Fibroblast of lung (primary cell): ENCODE measurements around the gene KLHL18. TPM values are rescaled to one million over a fixed set of nuclear protein-coding genes. Genes with fewer than 3 reads are reported as not detected.

Experiments
- DNase-seq, 2 donors: peaks; one replicate each; pipeline versions ENCODE4 v3.0.0 to v3.0.0-alpha.2; 2010; ENCODE audit warnings: low read depth in 2 of 2
- H2AFZ ChIP-seq: 2 replicates; pipeline ENCODE4 v1.5.1; 2012; ENCODE audit warnings: low read length, control low read depth, inconsistent platforms
- H3K27ac ChIP-seq: 2 replicates; pipeline ENCODE4 v1.5.1; 2011; ENCODE audit warnings: low read length, control low read depth; ENCODE audit not compliant: insufficient read depth
- H3K27me3 ChIP-seq: 2 replicates; pipeline ENCODE4 v1.5.1; 2011; ENCODE audit warnings: mild to moderate bottlenecking, low read length; ENCODE audit not compliant: control insufficient read depth, insufficient read depth
- H3K36me3 ChIP-seq: 2 replicates; pipeline ENCODE4 v1.5.1; 2011; ENCODE audit warnings: low read length; ENCODE audit not compliant: control insufficient read depth, insufficient read depth
- H3K4me1 ChIP-seq: 2 replicates; pipeline ENCODE4 v1.5.1; 2011; ENCODE audit warnings: low read length; ENCODE audit not compliant: control insufficient read depth, insufficient read depth; ENCODE audit errors: extremely low read depth
- H3K4me2 ChIP-seq: 2 replicates; pipeline ENCODE4 v1.5.1; 2011; ENCODE audit warnings: low read length, control low read depth; ENCODE audit not compliant: insufficient read depth; ENCODE audit errors: extremely low read depth
- H3K4me3 ChIP-seq, 4 experiments: fragments of 200-600 bp in 1 of 4; sonication (generic) in 1 of 4; replicated peaks in 1 of 4; 2 replicates each; pipeline ENCODE4 v1.5.1; 2011 to 2016; ENCODE audit warnings: low read length in 4 of 4, low read depth in 3 of 4, mild to moderate bottlenecking in 3 of 4, control low read depth in 2 of 4, inconsistent platforms in 1 of 4, mixed read lengths in 1 of 4; ENCODE audit not compliant: insufficient read depth in 1 of 4; ENCODE audit errors: control extremely low read depth in 1 of 4
- H3K79me2 ChIP-seq: 2 replicates; pipeline ENCODE4 v1.5.1; 2012; ENCODE audit warnings: mild to moderate bottlenecking, low read length, inconsistent platforms; ENCODE audit not compliant: control insufficient read depth, insufficient read depth
- H3K9ac ChIP-seq: 2 replicates; pipeline ENCODE4 v1.5.1; 2011; ENCODE audit warnings: mild to moderate bottlenecking, low read length, control low read depth; ENCODE audit not compliant: insufficient read depth
- H3K9me3 ChIP-seq: 2 replicates; pipeline ENCODE4 v1.5.1; 2012; ENCODE audit warnings: low read depth, low read length; ENCODE audit not compliant: control insufficient read depth, insufficient read depth
- H4K20me1 ChIP-seq: 2 replicates; pipeline ENCODE4 v1.5.1; 2011; ENCODE audit warnings: low read length; ENCODE audit not compliant: control insufficient read depth, insufficient read depth; ENCODE audit errors: extremely low read depth
- CTCF ChIP-seq, 2 donors: IDR thresholded peaks in 1 of 2; conservative IDR thresholded peaks in 1 of 2; 1 replicate in 1 of 2; 2 replicates in 1 of 2; pipeline ENCODE4 v1.5.1; 2011 to 2012; ENCODE audit warnings: low read length in 2 of 2, control low read depth in 1 of 2, inconsistent platforms in 1 of 2, low read depth in 1 of 2, mild to moderate bottlenecking in 1 of 2
- EZH2 ChIP-seq: IDR thresholded peaks from 2 replicates; pipeline ENCODE4 v1.5.1; 2012; ENCODE audit warnings: low read length, control low read depth, mild to moderate bottlenecking; ENCODE audit errors: missing control alignments
- polyA plus RNA-seq, 2 donors: library from polyadenylated mRNA; depleted of rRNA in 1 of 2; stranded (reverse) in 1 of 2; unstranded in 1 of 2; fragments of >200 nt; gene quantifications; 2 replicates each; pipeline ENCODE4 v1.2.1, GENCODE V29; 2011 to 2012; ENCODE audit warnings: missing spikeins in 1 of 2
- total RNA-seq: library from RNA; depleted of rRNA; stranded (reverse); fragments of >200 nt; gene quantifications from 2 replicates; pipeline ENCODE4 v1.2.1, GENCODE V29; 2014

Gene KLHL18
- total and polyA plus RNA-seq, 2 donors (not counting 1 experiment from before 2014, with no cell fraction given): 20.1 to 27.8 TPM

GRCh38 chr3:47340866-47341265, 58.1 kb downstream of the KLHL18 start:
- DNase-seq: no peak
- Histone ChIP-seq H3K4me2 (no peak overlapping the region), H3K27me3 (no peaks in the 10 kb centered on the region), H3K36me3 (peaks cover 19% of the 10 kb centered on the region), H3K79me2 (no peaks in the 10 kb centered on the region), H3K9ac (no peak overlapping the region), H3K4me1 (no peaks in the 10 kb centered on the region), H3K9me3 (no peaks in the 10 kb centered on the region), H2AFZ (no peak overlapping the region), H3K4me3 (no peak overlapping the region), H4K20me1 (no peaks in the 10 kb centered on the region), H3K27ac (no peak overlapping the region)
- TF ChIP-seq EZH2 (no peak), CTCF (conservative IDR thresholded peaks at IDR 0.05 in 1 of 2, IDR thresholded peaks at IDR 0.05 in 1 of 2; ENCODE audit: low read depth in 1 of 2, low read length in 2 of 2) (no peak)

- no peaks in the 10 kb centered on the region for H4K20me1 ChIP-seq
- TF ChIP-seq EZH2 (no peak), CTCF (conservative IDR thresholded peaks at IDR 0.05 in 1 of 2, IDR thresholded peaks at IDR 0.05 in 1 of 2; ENCODE audit: low read depth in 1 of 2, low read length in 2 of 2) (no peak)
- DNase-seq: peak in 1 of 2 donors; percentile 64
- no peak overlapping the region for H2AFZ ChIP-seq
- peaks cover 4% of the 10 kb centered on the region for H3K4me1 ChIP-seq
- no peak overlapping the region for H3K9ac ChIP-seq
- no peaks in the 10 kb centered on the region for H3K27me3 ChIP-seq
- peaks cover 19% of the 10 kb centered on the region for H3K36me3 ChIP-seq
- H3K27ac ChIP-seq: no peak overlapping the region
- no peaks in the 10 kb centered on the region for H3K79me2 ChIP-seq
- no peak overlapping the region for H3K4me2 ChIP-seq
- H3K9me3 ChIP-seq: no peaks in the 10 kb centered on the region
- H3K4me3 ChIP-seq: no peak overlapping the region
These were observed 59.4 kb downstream of the KLHL18 start for GRCh38 chr3:47342151-47342550.

GRCh38 chr3:47342812-47343211, 60.1 kb downstream of the KLHL18 start:
- no peak for TF ChIP-seq CTCF (conservative IDR thresholded peaks at IDR 0.05 in 1 of 2, IDR thresholded peaks at IDR 0.05 in 1 of 2; ENCODE audit: low read depth in 1 of 2, low read length in 2 of 2)
- TF ChIP-seq EZH2: no peak
- Histone ChIP-seq H2AFZ (no peak overlapping the region), H3K9me3 (no peaks in the 10 kb centered on the region), H3K9ac (no peak overlapping the region), H3K4me3 (no peak overlapping the region), H4K20me1 (no peaks in the 10 kb centered on the region), H3K27me3 (no peaks in the 10 kb centered on the region), H3K4me2 (no peak overlapping the region), H3K36me3 (peaks cover 17% of the 10 kb centered on the region), H3K4me1 (peaks cover 7% of the 10 kb centered on the region), H3K79me2 (no peaks in the 10 kb centered on the region), H3K27ac (no peak overlapping the region)
- DNase-seq: no peak
